Activated CD8-positive, alpha-beta memory T cell treated with anti-CD3 and anti-CD28 coated beads for 24 hours (primary cell): ENCODE data around the gene TTC17.
"Not testable (repeated sequence)": the region's sequence is repeated elsewhere in the genome, so short reads cannot be mapped to it uniquely, and the experiment has no call there.

Experiments
- DNase-seq: peaks from one replicate; pipeline ENCODE4 v3.0.0-alpha.2; 2020

TTC17 gene

GRCh38 chr11:43382614-43383013 is 23.9 kb downstream of the TTC17 start:
- no peak for DNase-seq

- DNase-seq: no peak
Measured at GRCh38 chr11:43384393-43384792, 25.7 kb downstream of the TTC17 start.

- DNase-seq: no peak
Measured at GRCh38 chr11:43392713-43393112, 34.0 kb downstream of the TTC17 start.

GRCh38 chr11:43393765-43394355 is 35.1 kb downstream of the TTC17 start:
- no peak for DNase-seq

GRCh38 chr11:43396617-43397016 is 37.9 kb downstream of the TTC17 start:
- DNase-seq: no peak

GRCh38 chr11:43397251-43397650 is 38.5 kb downstream of the TTC17 start:
- DNase-seq: no peak

- DNase-seq: no peak
Measured at GRCh38 chr11:43399983-43400630, 41.4 kb downstream of the TTC17 start.

- DNase-seq: no peak
Measured at GRCh38 chr11:43401252-43401651, 42.5 kb downstream of the TTC17 start.

- not testable (repeated sequence) for DNase-seq
Measured at GRCh38 chr11:43401811-43402210, 43.1 kb downstream of the TTC17 start.

GRCh38 chr11:43403357-43404231 is 44.9 kb downstream of the TTC17 start:
- DNase-seq: no peak

GRCh38 chr11:43404406-43404805 is 45.7 kb downstream of the TTC17 start:
- no peak for DNase-seq

- DNase-seq: no peak
Measured at GRCh38 chr11:43404836-43405479, 46.2 kb downstream of the TTC17 start.

- no peak for DNase-seq
Measured at GRCh38 chr11:43408277-43408676, 49.6 kb downstream of the TTC17 start.

GRCh38 chr11:43410394-43410793 is 51.7 kb downstream of the TTC17 start:
- DNase-seq: no peak

GRCh38 chr11:43418197-43418596 is 59.5 kb downstream of the TTC17 start:
- DNase-seq: no peak

- no peak for DNase-seq
Measured at GRCh38 chr11:43419460-43419859, 60.7 kb downstream of the TTC17 start.

- DNase-seq: no peak
Measured at GRCh38 chr11:43427971-43428370, 69.3 kb downstream of the TTC17 start.

- not testable (repeated sequence) for DNase-seq
Measured at GRCh38 chr11:43430916-43431315, 72.2 kb downstream of the TTC17 start.

- no peak for DNase-seq
Measured at GRCh38 chr11:43434893-43435292, 76.2 kb downstream of the TTC17 start.

GRCh38 chr11:43440486-43440885 is 81.8 kb downstream of the TTC17 start:
- DNase-seq: no peak

GRCh38 chr11:43443811-43444210 is 85.1 kb downstream of the TTC17 start:
- DNase-seq: no peak

GRCh38 chr11:43447151-43447550 is 88.4 kb downstream of the TTC17 start:
- no peak for DNase-seq

- DNase-seq: no peak
Measured at GRCh38 chr11:43458486-43458885, 99.8 kb downstream of the TTC17 start.
